SK-N-SH (cell line): Measurements from ENCODE around the gene MACROD1. TPM values are rescaled to one million over a fixed set of nuclear protein-coding genes. Genes with fewer than 3 reads are reported as not detected.

ENCODE experiments used
- CTCF ChIA-PET: fragments of 300-600, 350-600 bp; formaldehyde crosslinking; extraction: SDS; loops from one replicate; lab custom pipeline; 2021; lab: Yijun Ruan, JAX
- POLR2A ChIA-PET: fragments of 350-600 bp; sonication (Branson Sonifier 250); formaldehyde crosslinking; extraction: SDS; loops from one replicate; lab custom pipeline; 2020; ENCODE audit warnings: antibody characterized with exemption, inconsistent platforms; lab: Yijun Ruan, JAX
- DNase-seq: peaks from one replicate; pipeline ENCODE4 v3.0.0; 2012
- H2AFZ ChIP-seq: fragments of 200-600 bp; sonication (generic); 2 replicates; pipeline ENCODE4 v1.8.1; 2016; ENCODE audit warnings: antibody characterized with exemption, mild to moderate bottlenecking, low read depth
- H3F3A ChIP-seq: fragments of 200-600 bp; sonication (generic); replicated peaks from 2 replicates; pipeline ENCODE3; 2016; ENCODE audit warnings: antibody characterized with exemption, mild to moderate bottlenecking; ENCODE audit not compliant: insufficient read depth
- H3K27ac ChIP-seq, 2 experiments: fragments of 200-500 bp in 1 of 2; fragments of 200-600 bp in 1 of 2; sonication (Bioruptor generic) in 1 of 2; sonication (generic), shearing (Covaris generic) in 1 of 2; 2 replicates each; pipeline versions ENCODE4 v1.5.1 to v1.6.1; 2014 to 2016; ENCODE audit warnings: low read depth in 2 of 2, inconsistent platforms in 1 of 2, low read length in 1 of 2, mild to moderate bottlenecking in 1 of 2, mixed read lengths in 1 of 2
- H3K27me3 ChIP-seq: fragments of 200-600 bp; sonication (generic), shearing (Covaris generic); 2 replicates; pipeline ENCODE4 v1.6.1; 2016; ENCODE audit warnings: mixed run types; ENCODE audit not compliant: insufficient read depth
- H3K36me3 ChIP-seq, 2 experiments: fragments of 200-500 bp in 1 of 2; fragments of 200-600 bp in 1 of 2; sonication (Bioruptor generic) in 1 of 2; sonication (generic) in 1 of 2; replicated peaks in 1 of 2; 2 replicates each; pipeline versions ENCODE3 to v1.5.1; 2014 to 2016; ENCODE audit warnings: low read length in 1 of 2, mild to moderate bottlenecking in 1 of 2; ENCODE audit not compliant: insufficient read depth in 2 of 2, control insufficient read depth in 1 of 2
- H3K4me1 ChIP-seq, 2 experiments: fragments of 200-500 bp in 1 of 2; fragments of 200-600 bp in 1 of 2; sonication (Bioruptor generic) in 1 of 2; sonication (generic), shearing (Covaris generic) in 1 of 2; 2 replicates each; pipeline versions ENCODE4 v1.5.1 to v1.6.1; 2014 to 2016; ENCODE audit warnings: low read depth in 1 of 2, low read length in 1 of 2, mixed run types in 1 of 2; ENCODE audit not compliant: insufficient read depth in 2 of 2, control insufficient read depth in 1 of 2
- H3K4me2 ChIP-seq: fragments of 200-600 bp; sonication (generic), shearing (Covaris generic); 2 replicates; pipeline ENCODE4 v1.6.1; 2017; ENCODE audit warnings: mixed run types
- H3K4me3 ChIP-seq, 2 experiments: fragments of 200-500 bp in 1 of 2; fragments of 200-600 bp in 1 of 2; sonication (Bioruptor generic) in 1 of 2; sonication (generic), shearing (Covaris generic) in 1 of 2; 2 replicates each; pipeline versions ENCODE4 v1.5.1 to v1.8.1; 2014 to 2016; ENCODE audit warnings: low read depth in 2 of 2, inconsistent platforms in 1 of 2, low read length in 1 of 2, mild to moderate bottlenecking in 1 of 2, mixed read lengths in 1 of 2, moderate library complexity in 1 of 2
- H3K79me2 ChIP-seq: fragments of 200-600 bp; sonication (generic); 2 replicates; pipeline ENCODE4 v1.8.1; 2017; ENCODE audit warnings: mild to moderate bottlenecking; ENCODE audit not compliant: insufficient read depth
- H3K9ac ChIP-seq: fragments of 200-600 bp; sonication (generic); 2 replicates; pipeline ENCODE4 v1.6.1; 2017; ENCODE audit warnings: mixed run types
- H3K9me2 ChIP-seq: fragments of 200-600 bp; sonication (generic); 2 replicates; pipeline ENCODE4 v1.6.1; 2017; ENCODE audit warnings: mixed run types
- H3K9me3 ChIP-seq: fragments of 200-600 bp; sonication (generic); 2 replicates; pipeline ENCODE4 v1.6.1; 2017; ENCODE audit warnings: mixed run types, mild to moderate bottlenecking, moderate library complexity
- H4K20me1 ChIP-seq: fragments of 200-600 bp; sonication (generic); 2 replicates; pipeline ENCODE4 v1.6.1; 2017; ENCODE audit warnings: mild to moderate bottlenecking, mixed run types; ENCODE audit not compliant: insufficient read depth
- ELF1 ChIP-seq: IDR thresholded peaks from 2 replicates; pipeline ENCODE4 v1.4.0; 2012
- EZH2phosphoT487 ChIP-seq: fragments of 200-600 bp; sonication (generic); IDR thresholded peaks from 2 replicates; pipeline ENCODE4 v1.6.1; 2017; ENCODE audit warnings: low read depth, mixed run types, mild to moderate bottlenecking, antibody characterized with exemption, moderate library complexity, borderline replicate concordance
- FOXM1 ChIP-seq: IDR thresholded peaks from 2 replicates; pipeline ENCODE4 v1.4.0; 2012; ENCODE audit warnings: low read depth, mild to moderate bottlenecking
- GABPA ChIP-seq: IDR thresholded peaks from 2 replicates; pipeline ENCODE4 v1.4.0; 2012; ENCODE audit warnings: low read depth, mild to moderate bottlenecking
- JUND ChIP-seq: IDR thresholded peaks from 2 replicates; pipeline ENCODE4 v1.4.0; 2012
- MXI1 ChIP-seq: IDR thresholded peaks from 2 replicates; pipeline ENCODE4 v1.6.1; 2012; ENCODE audit warnings: mild to moderate bottlenecking, low read depth, low read length, improper control_type of control experiment
- NRF1 ChIP-seq: IDR thresholded peaks from 2 replicates; pipeline ENCODE4 v1.6.1; 2012; ENCODE audit warnings: low read depth, mild to moderate bottlenecking, low read length
- POLR2AphosphoS5 ChIP-seq: IDR thresholded peaks from 2 replicates; pipeline ENCODE4 v1.6.1; 2012; ENCODE audit warnings: low read depth, low read length
- RAD21 ChIP-seq: IDR thresholded peaks from 2 replicates; pipeline ENCODE4 v1.6.1; 2012; ENCODE audit warnings: mild to moderate bottlenecking, low read length
- RCOR1 ChIP-seq: fragments of 150-350 bp; IDR thresholded peaks from 2 replicates; pipeline ENCODE4 v1.6.1; 2017; ENCODE audit warnings: antibody characterized with exemption, low read length
- RXRA ChIP-seq: IDR thresholded peaks from 2 replicates; pipeline ENCODE4 v1.4.0; 2012; ENCODE audit warnings: low read depth, mild to moderate bottlenecking, borderline replicate concordance
- SIN3A ChIP-seq: IDR thresholded peaks from 2 replicates; pipeline ENCODE4 v1.6.1; 2012; ENCODE audit warnings: low read depth, mild to moderate bottlenecking, low read length, moderate library complexity, borderline replicate concordance
- SMC3 ChIP-seq: IDR thresholded peaks from 2 replicates; pipeline ENCODE4 v1.6.1; 2012; ENCODE audit warnings: low read depth, low read length, improper control_type of control experiment
- TAF1 ChIP-seq: IDR thresholded peaks from 2 replicates; pipeline ENCODE4 v1.6.1; 2012; ENCODE audit warnings: low read depth, mild to moderate bottlenecking, low read length, moderate library complexity, borderline replicate concordance
- TCF12 ChIP-seq: IDR thresholded peaks from 2 replicates; pipeline ENCODE4 v1.4.0; 2012
- YY1 ChIP-seq: IDR thresholded peaks from 2 replicates; pipeline ENCODE4 v1.4.0; 2012; ENCODE audit warnings: low read depth, mild to moderate bottlenecking
- WGBS: methylation state at CpG from one replicate; pipeline ENCODE4 v1.1.6; 2017; ENCODE audit warnings: low lambda C conversion rate; 5-methylcytosine and 5-hydroxymethylcytosine counted together
- polyA plus RNA-seq, 3 experiments: library from polyadenylated mRNA; depleted of rRNA; stranded (reverse); fragments of >200 nt; gene quantifications; 2 replicates each; pipeline ENCODE4 v1.2.3, GENCODE V29; 2012
- TF ChIP-seq, protein P1 (sequence below): fragments of 150-350 bp; IDR thresholded peaks from 2 replicates; pipeline ENCODE4 v1.6.1; 2016; ENCODE audit warnings: mild to moderate bottlenecking, low read depth, low read length
- TF ChIP-seq, protein P2 (sequence below): IDR thresholded peaks from 2 replicates; pipeline ENCODE4 v1.4.0; 2012; ENCODE audit warnings: low read depth
- TF ChIP-seq, protein P3 (sequence below): IDR thresholded peaks from 2 replicates; pipeline ENCODE4 v1.4.0; 2012; ENCODE audit warnings: low read depth, borderline replicate concordance
- TF ChIP-seq, protein P4 (sequence below): fragments of 150-350 bp; IDR thresholded peaks from 2 replicates; pipeline ENCODE4 v1.6.1; 2017; ENCODE audit warnings: antibody characterized with exemption, low read length, low read depth, borderline replicate concordance

The MACROD1 gene
- polyA plus RNA-seq, 1 of the 3 experiments (the other 2 are of a cell fraction) = 49.1 TPM

DNA sequence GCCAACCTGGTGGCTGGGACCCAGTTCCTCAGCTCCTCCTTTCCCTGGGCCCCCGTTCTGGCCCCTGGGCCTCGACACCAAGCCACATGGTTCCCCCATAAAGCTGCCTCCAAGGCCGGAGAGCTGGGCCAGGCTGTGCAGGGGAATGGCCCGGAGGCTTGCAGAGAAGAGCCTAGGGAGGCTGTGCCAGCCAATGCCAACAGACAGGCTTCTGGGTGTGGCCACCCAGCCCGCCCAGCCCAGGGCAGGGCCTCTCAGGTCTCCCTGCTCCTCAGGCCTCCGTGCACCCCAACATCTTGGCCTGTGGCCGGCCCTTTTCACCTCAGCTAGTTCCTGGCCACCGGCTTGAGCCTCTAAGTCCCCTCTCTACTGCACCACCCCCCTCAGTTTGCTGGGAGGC is 147.6 kb downstream of the MACROD1 start:
- no peak overlapping the region for H3K27ac ChIP-seq
- CTCF ChIA-PET = interaction anchor here (0.6 to 3.0 kb wide), 6 partner anchors 11 to 1201 kb away, joined by 3 to 17 read pairs (median 4); no protein-coding TSS in a partner anchor
- no peak for TF ChIP-seq FOXM1
- TF ChIP-seq YY1 = no peak
- TF ChIP-seq JUND = no peak
- TF ChIP-seq MXI1 = no peak
- no peak for TF ChIP-seq SMC3
- TF ChIP-seq, protein P1, sequence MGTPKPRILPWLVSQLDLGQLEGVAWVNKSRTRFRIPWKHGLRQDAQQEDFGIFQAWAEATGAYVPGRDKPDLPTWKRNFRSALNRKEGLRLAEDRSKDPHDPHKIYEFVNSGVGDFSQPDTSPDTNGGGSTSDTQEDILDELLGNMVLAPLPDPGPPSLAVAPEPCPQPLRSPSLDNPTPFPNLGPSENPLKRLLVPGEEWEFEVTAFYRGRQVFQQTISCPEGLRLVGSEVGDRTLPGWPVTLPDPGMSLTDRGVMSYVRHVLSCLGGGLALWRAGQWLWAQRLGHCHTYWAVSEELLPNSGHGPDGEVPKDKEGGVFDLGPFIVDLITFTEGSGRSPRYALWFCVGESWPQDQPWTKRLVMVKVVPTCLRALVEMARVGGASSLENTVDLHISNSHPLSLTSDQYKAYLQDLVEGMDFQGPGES = no peak
- no peak for TF ChIP-seq RAD21
- TF ChIP-seq, protein P2, sequence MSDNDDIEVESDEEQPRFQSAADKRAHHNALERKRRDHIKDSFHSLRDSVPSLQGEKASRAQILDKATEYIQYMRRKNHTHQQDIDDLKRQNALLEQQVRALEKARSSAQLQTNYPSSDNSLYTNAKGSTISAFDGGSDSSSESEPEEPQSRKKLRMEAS = no peak
- no peak for TF ChIP-seq RCOR1
- TF ChIP-seq TCF12 = no peak
- TF ChIP-seq, protein P3, sequence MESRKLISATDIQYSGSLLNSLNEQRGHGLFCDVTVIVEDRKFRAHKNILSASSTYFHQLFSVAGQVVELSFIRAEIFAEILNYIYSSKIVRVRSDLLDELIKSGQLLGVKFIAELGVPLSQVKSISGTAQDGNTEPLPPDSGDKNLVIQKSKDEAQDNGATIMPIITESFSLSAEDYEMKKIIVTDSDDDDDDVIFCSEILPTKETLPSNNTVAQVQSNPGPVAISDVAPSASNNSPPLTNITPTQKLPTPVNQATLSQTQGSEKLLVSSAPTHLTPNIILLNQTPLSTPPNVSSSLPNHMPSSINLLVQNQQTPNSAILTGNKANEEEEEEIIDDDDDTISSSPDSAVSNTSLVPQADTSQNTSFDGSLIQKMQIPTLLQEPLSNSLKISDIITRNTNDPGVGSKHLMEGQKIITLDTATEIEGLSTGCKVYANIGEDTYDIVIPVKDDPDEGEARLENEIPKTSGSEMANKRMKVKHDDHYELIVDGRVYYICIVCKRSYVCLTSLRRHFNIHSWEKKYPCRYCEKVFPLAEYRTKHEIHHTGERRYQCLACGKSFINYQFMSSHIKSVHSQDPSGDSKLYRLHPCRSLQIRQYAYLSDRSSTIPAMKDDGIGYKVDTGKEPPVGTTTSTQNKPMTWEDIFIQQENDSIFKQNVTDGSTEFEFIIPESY = no peak
- TF ChIP-seq EZH2phosphoT487 = no peak
- no peak for TF ChIP-seq NRF1
- H3F3A ChIP-seq = no peaks in the 10 kb centered on the region
- no peaks in the 10 kb centered on the region for H3K79me2 ChIP-seq
- POLR2A ChIA-PET = interaction anchor here (1.1 to 1.8 kb wide), 5 partner anchors 11 to 188 kb away, joined by 3 to 7 read pairs (median 3); partner anchors contain the start of gene FERMT3
- H3K4me1 ChIP-seq = peaks cover 0 to 51% of the 10 kb centered on the region in 2 experiments; a peak in 1 of 4 replicates
- no peaks in the 10 kb centered on the region for H3K36me3 ChIP-seq
- H3K4me3 ChIP-seq = no peak overlapping the region
- H4K20me1 ChIP-seq = peaks cover 5% of the 10 kb centered on the region; the same call in 1 of the 2 replicates
- H3K9me2 ChIP-seq = no peaks in the 10 kb centered on the region
- 83% methylated on average over 1 of the region's 8 CpGs for WGBS
- no peaks in the 10 kb centered on the region for H3K9me3 ChIP-seq
- DNase-seq = no peak
- H3K9ac ChIP-seq = no peak overlapping the region
- H3K4me2 ChIP-seq = no peak overlapping the region
- H3K27me3 ChIP-seq = no peaks in the 10 kb centered on the region
- H2AFZ ChIP-seq = no peak overlapping the region

DNA sequence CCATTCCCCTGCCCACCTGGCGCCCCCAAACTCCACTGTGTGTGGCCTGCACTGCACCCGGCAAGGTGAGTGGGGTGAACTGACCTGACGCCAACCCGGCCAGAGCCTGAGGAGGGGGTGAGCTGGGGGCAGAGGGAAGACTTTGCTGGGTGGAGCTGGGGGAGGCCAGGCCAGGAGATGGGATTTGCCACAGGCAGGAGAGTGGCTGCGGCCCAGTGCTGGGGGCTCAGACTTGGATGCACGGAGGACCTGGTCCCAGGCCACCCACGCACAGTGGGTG is 148.0 kb downstream of the MACROD1 start:
- no peak overlapping the region for H3K4me2 ChIP-seq
- H3K4me3 ChIP-seq = no peak overlapping the region
- no peak overlapping the region for H2AFZ ChIP-seq
- peak overlapping the region in 1 of 2 experiments; percentile 36; a peak in 1 of 4 replicates for H3K27ac ChIP-seq
- H4K20me1 ChIP-seq = peaks cover 5% of the 10 kb centered on the region; the same call in 1 of the 2 replicates
- H3K9me3 ChIP-seq = no peaks in the 10 kb centered on the region
- ChIA-PET POLR2A (interaction anchor here (1.1 to 1.8 kb wide), 5 partner anchors 10 to 189 kb away, joined by 3 to 7 read pairs (median 3); partner anchors contain the start of gene FERMT3), CTCF (interaction anchor here (0.6 to 3.0 kb wide), 6 partner anchors 11 to 1201 kb away, joined by 3 to 17 read pairs (median 4); no protein-coding TSS in a partner anchor)
- H3K9ac ChIP-seq = no peak overlapping the region
- no peaks in the 10 kb centered on the region for H3K36me3 ChIP-seq
- DNase-seq = no peak
- no peaks in the 10 kb centered on the region for H3F3A ChIP-seq
- TF ChIP-seq RAD21 = no peak
- TF ChIP-seq EZH2phosphoT487 = no peak
- no peak for TF ChIP-seq SIN3A
- no peak for TF ChIP-seq JUND
- no peak for TF ChIP-seq ELF1
- TF ChIP-seq FOXM1 = no peak
- no peak for TF ChIP-seq GABPA
- TF ChIP-seq POLR2AphosphoS5 = no peak
- TF ChIP-seq RXRA = no peak
- TF ChIP-seq, protein P4, sequence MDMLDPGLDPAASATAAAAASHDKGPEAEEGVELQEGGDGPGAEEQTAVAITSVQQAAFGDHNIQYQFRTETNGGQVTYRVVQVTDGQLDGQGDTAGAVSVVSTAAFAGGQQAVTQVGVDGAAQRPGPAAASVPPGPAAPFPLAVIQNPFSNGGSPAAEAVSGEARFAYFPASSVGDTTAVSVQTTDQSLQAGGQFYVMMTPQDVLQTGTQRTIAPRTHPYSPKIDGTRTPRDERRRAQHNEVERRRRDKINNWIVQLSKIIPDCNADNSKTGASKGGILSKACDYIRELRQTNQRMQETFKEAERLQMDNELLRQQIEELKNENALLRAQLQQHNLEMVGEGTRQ = no peak
- TF ChIP-seq TAF1 = no peak
- TF ChIP-seq, protein P3 = no peak
- TF ChIP-seq, protein P1 = no peak
- TF ChIP-seq NRF1 = no peak
- 90% methylated on average over 5 of the region's 7 CpGs for whole genome bisulfite sequencing
- H3K4me1 ChIP-seq = peaks cover 0 to 51% of the 10 kb centered on the region in 2 experiments; a peak in 1 of 4 replicates
- no peaks in the 10 kb centered on the region for H3K9me2 ChIP-seq
- no peaks in the 10 kb centered on the region for H3K27me3 ChIP-seq
- H3K79me2 ChIP-seq = no peaks in the 10 kb centered on the region
